Stimulated activated CD4-positive, alpha-beta T cell treated with anti-CD3 and anti-CD28 coated beads, Interleukin-2, amount 100 ng/mL, for 4 hours (primary cell): ENCODE data around the gene NUDT2.

Experiments
- DNase-seq: peaks from one replicate; pipeline ENCODE4 v3.0.0-alpha.2; 2020; ENCODE audit warnings: low read depth

The NUDT2 gene

GRCh38 chr9:34370970-34371880, 41.9 kb downstream of the NUDT2 start:
- no peak for DNase-seq

- no peak for DNase-seq
Observed at GRCh38 chr9:34371886-34372466, 42.6 kb downstream of the NUDT2 start.

- no peak for DNase-seq
Observed at GRCh38 chr9:34372467-34373011, 43.2 kb downstream of the NUDT2 start.

- DNase-seq, result no peak
Observed at GRCh38 chr9:34373749-34374148, 44.4 kb downstream of the NUDT2 start.

GRCh38 chr9:34374339-34374738, 45.0 kb downstream of the NUDT2 start:
- DNase-seq, result no peak

- no peak for DNase-seq
Observed at GRCh38 chr9:34374905-34375552, 45.7 kb downstream of the NUDT2 start.

GRCh38 chr9:34375901-34376595, 46.7 kb downstream of the NUDT2 start:
- DNase-seq, result no peak

GRCh38 chr9:34376596-34377403, 47.4 kb downstream of the NUDT2 start, which contains the start of gene MYORG:
Gene MYORG (minus strand): TSS chr9:34376898. CDS start chr9:34372943, 3,955 bp downstream.
- peak; percentile 92 for DNase-seq

GRCh38 chr9:34377404-34377746, 48.0 kb downstream of the NUDT2 start:
- DNase-seq, result no peak

GRCh38 chr9:34378376-34379060, 49.1 kb downstream of the NUDT2 start:
- DNase-seq, result no peak

- DNase-seq, result peak; percentile 87
Observed at GRCh38 chr9:34379334-34380033, 50.1 kb downstream of the NUDT2 start.

GRCh38 chr9:34380034-34380510, 50.7 kb downstream of the NUDT2 start:
- DNase-seq, result no peak

- DNase-seq, result peak; percentile 55
Observed at GRCh38 chr9:34380511-34381315, 51.3 kb downstream of the NUDT2 start.

GRCh38 chr9:34381323-34381722, 52.0 kb downstream of the NUDT2 start:
- no peak for DNase-seq

- DNase-seq, result no peak
Observed at GRCh38 chr9:34382054-34382453, 52.7 kb downstream of the NUDT2 start.

- DNase-seq, result no peak
Observed at GRCh38 chr9:34382879-34383278, 53.5 kb downstream of the NUDT2 start.

GRCh38 chr9:34383904-34384303, 54.5 kb downstream of the NUDT2 start:
- DNase-seq, result no peak

- no peak for DNase-seq
Observed at GRCh38 chr9:34384368-34385165, 55.2 kb downstream of the NUDT2 start.
